Smooth muscle cell (in vitro differentiated cells): ENCODE data around the gene CDC42. TPM values are rescaled to one million over a fixed set of nuclear protein-coding genes. Genes with fewer than 3 reads are reported as not detected.

Source experiments
- DNase-seq: peaks from one replicate; lab custom pipeline; 2025; ENCODE audit not compliant: unreplicated experiment; lab: John Stamatoyannopoulos, UW
- H2AFZ ChIP-seq: fragments of 200-600 bp; sonication (generic); 2 replicates; pipeline ENCODE4 v1.6.0; 2016; ENCODE audit warnings: antibody characterized with exemption, low read depth, mild to moderate bottlenecking
- H3F3A ChIP-seq: fragments of 200-600 bp; sonication (generic); 2 replicates; pipeline ENCODE4 v1.6.0; 2017; ENCODE audit warnings: antibody characterized with exemption, low read depth
- H3K27ac ChIP-seq: fragments of 200-600 bp; sonication (generic); 2 replicates; pipeline ENCODE4 v1.5.1; 2016; ENCODE audit warnings: low read depth, mild to moderate bottlenecking
- H3K27me3 ChIP-seq: fragments of 200-600 bp; sonication (generic); 2 replicates; pipeline ENCODE4 v1.6.1; 2016; ENCODE audit warnings: low read depth, mild to moderate bottlenecking
- H3K36me3 ChIP-seq: fragments of 200-600 bp; sonication (generic); 2 replicates; pipeline ENCODE4 v1.5.1; 2016; ENCODE audit warnings: low read depth
- H3K4me1 ChIP-seq: fragments of 200-600 bp; sonication (generic); 2 replicates; pipeline ENCODE4 v1.5.1; 2016; ENCODE audit warnings: low read depth
- H3K4me2 ChIP-seq: fragments of 200-600 bp; sonication (generic); 2 replicates; pipeline ENCODE4 v1.6.0; 2016; ENCODE audit warnings: mild to moderate bottlenecking
- H3K4me3 ChIP-seq: fragments of 200-600 bp; sonication (generic); 2 replicates; pipeline ENCODE4 v1.5.1; 2016; ENCODE audit warnings: mild to moderate bottlenecking
- H3K79me2 ChIP-seq: fragments of 200-600 bp; sonication (generic); 2 replicates; pipeline ENCODE4 v1.6.0; 2016; ENCODE audit warnings: low read depth, mild to moderate bottlenecking
- H3K9ac ChIP-seq: fragments of 200-600 bp; sonication (generic); 2 replicates; pipeline ENCODE4 v1.6.0; 2016; ENCODE audit warnings: low read depth
- H3K9me3 ChIP-seq: fragments of 200-600 bp; sonication (generic); replicated peaks from 2 replicates; pipeline ENCODE4 v1.5.1; 2016; ENCODE audit warnings: low read depth
- H4K20me1 ChIP-seq: fragments of 200-600 bp; sonication (generic); 2 replicates; pipeline ENCODE4 v1.6.0; 2016; ENCODE audit warnings: low read depth
- CTCF ChIP-seq: fragments of 200-600 bp; sonication (generic); IDR thresholded peaks from 2 replicates; pipeline ENCODE4 v1.5.1; 2017; ENCODE audit warnings: borderline replicate concordance, mild to moderate bottlenecking, antibody characterized with exemption; ENCODE audit not compliant: insufficient read depth, poor library complexity, severe bottlenecking
- WGBS: methylation state at CpG from one replicate; pipeline ENCODE4 v1.1.7; 2016; ENCODE audit warnings: low lambda C conversion rate; 5-methylcytosine and 5-hydroxymethylcytosine counted together
- polyA plus RNA-seq: library from polyadenylated mRNA; unstranded; fragments of >200 nt; fragmentation: Nextera tagmentation; extraction: Ambion mirVana; gene quantifications from 2 replicates; pipeline ENCODE4 v1.2.1, GENCODE V29; 2016
- total RNA-seq: library from RNA; depleted of rRNA; stranded (reverse); fragments of >200 nt; gene quantifications from 2 replicates; pipeline ENCODE4 v1.2.3, GENCODE V29; 2014

CDC42 gene
- total and polyA plus RNA-seq, 2 experiments from 2014 or later, result 74.0 to 407 TPM

DNA sequence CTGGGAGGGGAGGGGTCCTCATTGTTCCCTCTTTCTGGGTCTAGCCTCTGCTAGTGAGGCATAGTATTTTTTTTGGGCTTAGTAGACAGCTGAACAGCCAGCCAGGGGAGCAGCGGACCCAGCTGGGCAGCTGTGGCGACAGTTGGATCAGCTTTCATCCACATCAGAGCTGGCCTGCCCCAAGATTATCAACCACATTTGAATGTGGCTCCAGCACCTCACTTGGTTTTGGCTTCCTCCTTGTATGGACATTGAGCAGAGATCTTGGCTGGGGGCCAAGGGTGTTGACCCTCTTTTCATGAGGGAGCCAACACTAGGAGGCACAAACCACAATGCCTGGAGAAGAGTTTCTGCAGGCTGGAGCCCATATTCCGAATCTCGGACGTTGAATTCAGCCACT, 65.3 kb downstream of the CDC42 start:
- no peak overlapping the region for H3K4me3 ChIP-seq
- peaks cover 6% of the 10 kb centered on the region for H3F3A ChIP-seq
- no peaks in the 10 kb centered on the region for H3K79me2 ChIP-seq
- H3K4me2 ChIP-seq, result no peak overlapping the region
- no peak overlapping the region for H3K27ac ChIP-seq
- no peaks in the 10 kb centered on the region for H3K9me3 ChIP-seq
- H4K20me1 ChIP-seq, result peaks cover 100% of the 10 kb centered on the region
- no peak for DNase-seq
- H2AFZ ChIP-seq, result no peak overlapping the region
- H3K9ac ChIP-seq, result no peak overlapping the region
- H3K36me3 ChIP-seq, result no peaks in the 10 kb centered on the region
- TF ChIP-seq CTCF, result no peak
- WGBS, result 90% methylated on average over 5 of the region's 5 CpGs
- H3K27me3 ChIP-seq, result no peaks in the 10 kb centered on the region
- peaks cover 24% of the 10 kb centered on the region for H3K4me1 ChIP-seq

DNA sequence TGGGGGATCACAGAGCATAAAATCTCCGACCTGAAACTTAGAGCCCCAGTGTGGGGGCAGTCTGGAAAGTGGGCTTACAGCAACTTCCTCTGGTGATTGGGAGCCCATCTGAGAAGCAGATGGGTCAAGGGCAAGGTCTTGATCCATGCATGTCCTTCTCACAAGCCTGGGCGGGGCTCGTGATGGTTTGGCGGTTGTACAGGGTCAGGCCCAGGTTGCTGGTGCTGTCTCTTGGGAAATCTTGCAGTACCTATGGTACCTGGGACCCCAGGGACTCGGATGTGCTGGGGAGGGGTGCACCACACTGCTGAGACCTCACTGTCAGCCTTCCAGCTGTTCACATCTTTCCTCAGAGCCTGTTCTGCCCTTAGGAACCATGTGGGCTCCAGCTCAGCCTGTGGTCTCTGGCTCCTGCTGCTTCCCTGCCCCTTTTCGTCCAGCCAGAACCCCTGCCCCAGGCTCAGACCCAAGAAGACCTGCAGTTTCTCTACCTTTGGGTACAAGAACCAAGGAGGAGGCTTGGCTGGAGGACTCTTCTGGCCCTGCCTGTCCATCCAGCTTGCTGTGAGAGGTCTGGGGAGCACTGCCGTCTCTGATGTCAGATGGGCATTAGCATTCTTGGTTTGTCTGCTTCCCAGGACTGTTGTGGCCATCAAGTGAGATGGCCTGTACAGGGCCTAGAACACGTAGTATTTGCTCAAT, 65.9 kb downstream of the CDC42 start:
- WGBS, result 84% methylated on average over 8 of the region's 8 CpGs
- no peak overlapping the region for H2AFZ ChIP-seq
- no peak overlapping the region for H3K4me3 ChIP-seq
- H3F3A ChIP-seq, result peaks cover 6% of the 10 kb centered on the region
- no peaks in the 10 kb centered on the region for H3K9me3 ChIP-seq
- no peaks in the 10 kb centered on the region for H3K79me2 ChIP-seq
- H3K4me2 ChIP-seq, result no peak overlapping the region
- H3K9ac ChIP-seq, result no peak overlapping the region
- H3K36me3 ChIP-seq, result no peaks in the 10 kb centered on the region
- no peak overlapping the region for H3K27ac ChIP-seq
- H3K27me3 ChIP-seq, result no peaks in the 10 kb centered on the region
- no peak for DNase-seq
- H3K4me1 ChIP-seq, result peaks cover 25% of the 10 kb centered on the region
- no peak for TF ChIP-seq CTCF
- peaks cover 100% of the 10 kb centered on the region for H4K20me1 ChIP-seq

GRCh38 chr1:22119626-22120468, 67.3 kb downstream of the CDC42 start:
- Histone ChIP-seq H3F3A (no peaks in the 10 kb centered on the region), H3K27ac (no peak overlapping the region), H3K4me3 (no peak overlapping the region), H3K9ac (no peak overlapping the region), H4K20me1 (peaks cover 100% of the 10 kb centered on the region), H3K9me3 (no peaks in the 10 kb centered on the region), H3K4me2 (no peak overlapping the region), H3K79me2 (no peaks in the 10 kb centered on the region), H3K27me3 (no peaks in the 10 kb centered on the region), H3K36me3 (no peaks in the 10 kb centered on the region), H2AFZ (no peak overlapping the region), H3K4me1 (peaks cover 18% of the 10 kb centered on the region)
- DNase-seq, result no peak
- WGBS, result 97% methylated on average over 39 of the region's 44 CpGs
- TF ChIP-seq CTCF, result no peak

- no peaks in the 10 kb centered on the region for H3K36me3 ChIP-seq
- TF ChIP-seq CTCF, result no peak
- H2AFZ ChIP-seq, result no peak overlapping the region
- H3K4me3 ChIP-seq, result no peak overlapping the region
- no peak overlapping the region for H3K27ac ChIP-seq
- H3K4me1 ChIP-seq, result peaks cover 12% of the 10 kb centered on the region
- H3K9ac ChIP-seq, result no peak overlapping the region
- no peaks in the 10 kb centered on the region for H3K27me3 ChIP-seq
- DNase-seq, result no peak
- H3K9me3 ChIP-seq, result no peaks in the 10 kb centered on the region
- no peaks in the 10 kb centered on the region for H3K79me2 ChIP-seq
- no peaks in the 10 kb centered on the region for H3F3A ChIP-seq
- H4K20me1 ChIP-seq, result peaks cover 100% of the 10 kb centered on the region
- H3K4me2 ChIP-seq, result no peak overlapping the region
- 96% methylated on average over 11 of the region's 11 CpGs for WGBS
These were observed 67.9 kb downstream of the CDC42 start for GRCh38 chr1:22120469-22120790.
